Keratinocyte (primary cell): ENCODE measurements around the gene TOR1AIP2. TPM values are rescaled to one million over a fixed set of nuclear protein-coding genes. Genes with fewer than 3 reads are reported as not detected.

Source experiments
- DNase-seq: peaks from one replicate; pipeline ENCODE4 v3.0.0-alpha.2; 2011; ENCODE audit warnings: low read depth, missing footprints, low spot score
- FAIRE-seq: peaks from 2 replicates; lab custom pipeline; 2011; peaks lifted over from hg19 to GRCh38; lab: Jason Lieb, UNC
- H2AFZ ChIP-seq: 2 replicates; pipeline ENCODE4 v1.6.0; 2012; ENCODE audit warnings: low read length, control low read depth, inconsistent platforms; ENCODE audit not compliant: control insufficient read depth
- H3K27ac ChIP-seq: 2 replicates; pipeline ENCODE4 v1.5.1; 2011; ENCODE audit warnings: low read length; ENCODE audit not compliant: control insufficient read depth, insufficient read depth
- H3K27me3 ChIP-seq: 3 replicates; pipeline ENCODE4 v1.6.0; 2011; ENCODE audit warnings: low read length; ENCODE audit not compliant: control insufficient read depth, insufficient read depth; ENCODE audit errors: extremely low read depth
- H3K36me3 ChIP-seq, 2 experiments: 2 replicates in 1 of 2; 3 replicates in 1 of 2; pipeline ENCODE4 v1.5.1; 2011; ENCODE audit warnings: low read length in 2 of 2, mild to moderate bottlenecking in 1 of 2; ENCODE audit not compliant: control insufficient read depth in 2 of 2, insufficient read depth in 2 of 2; ENCODE audit errors: extremely low read depth in 1 of 2
- H3K4me1 ChIP-seq: 3 replicates; pipeline ENCODE4 v1.5.1; 2011; ENCODE audit warnings: low read length; ENCODE audit not compliant: control insufficient read depth, insufficient read depth; ENCODE audit errors: extremely low read depth
- H3K4me2 ChIP-seq: 3 replicates; pipeline ENCODE4 v1.6.0; 2011; ENCODE audit warnings: low read depth, low read length; ENCODE audit not compliant: control insufficient read depth, insufficient read depth; ENCODE audit errors: extremely low read depth
- H3K4me3 ChIP-seq, 3 experiments: fragments of 200-600 bp in 1 of 3; sonication (generic) in 1 of 3; 2 replicates in 2 of 3; 3 replicates in 1 of 3; pipeline ENCODE4 v1.5.1; 2011 to 2016; ENCODE audit warnings: low read length in 3 of 3, mild to moderate bottlenecking in 3 of 3, control low read depth in 2 of 3, inconsistent platforms in 1 of 3, low read depth in 1 of 3, mixed read lengths in 1 of 3, mixed run types in 1 of 3, moderate library complexity in 1 of 3; ENCODE audit not compliant: control insufficient read depth in 2 of 3, insufficient read depth in 2 of 3; ENCODE audit errors: extremely low read depth in 1 of 3
- H3K79me2 ChIP-seq: 2 replicates; pipeline ENCODE4 v1.6.0; 2012; ENCODE audit warnings: low read length; ENCODE audit not compliant: control insufficient read depth, insufficient read depth
- H3K9ac ChIP-seq: 3 replicates; pipeline ENCODE4 v1.6.0; 2011; ENCODE audit warnings: low read length; ENCODE audit not compliant: control insufficient read depth, insufficient read depth; ENCODE audit errors: extremely low read depth
- H3K9me1 ChIP-seq: 3 replicates; pipeline ENCODE4 v1.6.0; 2011; ENCODE audit warnings: low read length; ENCODE audit not compliant: control insufficient read depth, insufficient read depth; ENCODE audit errors: extremely low read depth
- H3K9me3 ChIP-seq: 2 replicates; pipeline ENCODE4 v1.5.1; 2012; ENCODE audit warnings: low read depth, low read length; ENCODE audit not compliant: control insufficient read depth
- H4K20me1 ChIP-seq: 3 replicates; pipeline ENCODE4 v1.6.0; 2011; ENCODE audit warnings: low read length; ENCODE audit not compliant: control insufficient read depth, insufficient read depth; ENCODE audit errors: extremely low read depth
- EZH2 ChIP-seq: IDR thresholded peaks from one replicate; pipeline ENCODE4 v1.6.1; 2012; ENCODE audit warnings: inconsistent platforms, mild to moderate bottlenecking, low read length, moderate library complexity
- dilution Hi-C: fragments of 300-500 bp; cut with MboI; formaldehyde crosslinking; loops from one replicate; pipeline ENCODE4 v1.7.0; 2020; ENCODE audit warnings: low sequenced_read_pairs; ENCODE audit not compliant: extremely low pct_ligation_motif_present
- polyA plus RNA-seq, 5 experiments: library from polyadenylated mRNA; depleted of rRNA in 3 of 5; stranded (reverse) in 3 of 5; stranded (forward) in 1 of 5; unstranded in 1 of 5; fragments of >200 nt; gene quantifications; 1 replicate in 1 of 5; 2 replicates in 3 of 5; 3 replicates in 1 of 5; pipeline versions ENCODE4 v1.2.1 to v1.2.3, GENCODE V29; 2011 to 2012; ENCODE audit warnings: missing spikeins in 2 of 5, low read depth in 1 of 5, low replicate concordance in 1 of 5
- TF ChIP-seq, protein P1 (sequence below), 3 experiments: IDR thresholded peaks in 1 of 3; conservative IDR thresholded peaks in 1 of 3; optimal IDR thresholded peaks in 1 of 3; 2 replicates in 2 of 3; 3 replicates in 1 of 3; pipeline versions ENCODE3 to v1.5.1; 2011; ENCODE audit warnings: low read length in 3 of 3, mild to moderate bottlenecking in 3 of 3, moderate library complexity in 2 of 3, control low read depth in 1 of 3, inconsistent platforms in 1 of 3; ENCODE audit not compliant: insufficient read depth in 2 of 3; ENCODE audit errors: extremely low read depth in 1 of 3

The TOR1AIP2 gene
- polyA plus RNA-seq, 1 donor (not counting 4 experiments of a cell fraction or from before 2014, with no cell fraction given): 49.9 TPM

- H3K4me2 ChIP-seq: no peak overlapping the region
- FAIRE-seq: no peak
- H3K4me1 ChIP-seq: no peaks in the 10 kb centered on the region
- TF ChIP-seq, protein P1, sequence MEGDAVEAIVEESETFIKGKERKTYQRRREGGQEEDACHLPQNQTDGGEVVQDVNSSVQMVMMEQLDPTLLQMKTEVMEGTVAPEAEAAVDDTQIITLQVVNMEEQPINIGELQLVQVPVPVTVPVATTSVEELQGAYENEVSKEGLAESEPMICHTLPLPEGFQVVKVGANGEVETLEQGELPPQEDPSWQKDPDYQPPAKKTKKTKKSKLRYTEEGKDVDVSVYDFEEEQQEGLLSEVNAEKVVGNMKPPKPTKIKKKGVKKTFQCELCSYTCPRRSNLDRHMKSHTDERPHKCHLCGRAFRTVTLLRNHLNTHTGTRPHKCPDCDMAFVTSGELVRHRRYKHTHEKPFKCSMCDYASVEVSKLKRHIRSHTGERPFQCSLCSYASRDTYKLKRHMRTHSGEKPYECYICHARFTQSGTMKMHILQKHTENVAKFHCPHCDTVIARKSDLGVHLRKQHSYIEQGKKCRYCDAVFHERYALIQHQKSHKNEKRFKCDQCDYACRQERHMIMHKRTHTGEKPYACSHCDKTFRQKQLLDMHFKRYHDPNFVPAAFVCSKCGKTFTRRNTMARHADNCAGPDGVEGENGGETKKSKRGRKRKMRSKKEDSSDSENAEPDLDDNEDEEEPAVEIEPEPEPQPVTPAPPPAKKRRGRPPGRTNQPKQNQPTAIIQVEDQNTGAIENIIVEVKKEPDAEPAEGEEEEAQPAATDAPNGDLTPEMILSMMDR (optimal IDR thresholded peaks at IDR 0.05 in 1 of 3, IDR thresholded peaks at IDR 0.05 in 1 of 3, conservative IDR thresholded peaks at IDR 0.05 in 1 of 3; ENCODE audit: extremely low read depth in 1 of 3, insufficient read depth in 2 of 3, low read length in 3 of 3): no peak
- dilution Hi-C loops: no loop called here
- no peak overlapping the region for H3K9ac ChIP-seq
- H3K9me1 ChIP-seq: no peaks in the 10 kb centered on the region
- no peaks in the 10 kb centered on the region for H3K27me3 ChIP-seq
- H3K36me3 ChIP-seq: peaks cover 12 to 36% of the 10 kb centered on the region in 2 experiments
- no peak for DNase-seq
- no peaks in the 10 kb centered on the region for H4K20me1 ChIP-seq
- no peak overlapping the region for H2AFZ ChIP-seq
- H3K9me3 ChIP-seq: no peaks in the 10 kb centered on the region
- no peak overlapping the region for H3K4me3 ChIP-seq
- H3K79me2 ChIP-seq: peaks cover 58% of the 10 kb centered on the region
- H3K27ac ChIP-seq: no peak overlapping the region
Measured at GRCh38 chr1:179865377-179865776, 12.2 kb downstream of the TOR1AIP2 start.

GRCh38 chr1:179860652-179861051 is 17.0 kb downstream of the TOR1AIP2 start:
- no peak overlapping the region for H3K27ac ChIP-seq
- H3K79me2 ChIP-seq: peaks cover 26% of the 10 kb centered on the region
- no peaks in the 10 kb centered on the region for H3K9me3 ChIP-seq
- H4K20me1 ChIP-seq: peaks cover 2% of the 10 kb centered on the region
- no peaks in the 10 kb centered on the region for H3K27me3 ChIP-seq
- DNase-seq (no peak), FAIRE-seq (no peak)
- H3K36me3 ChIP-seq: peaks cover 24 to 30% of the 10 kb centered on the region in 2 experiments
- TF ChIP-seq, protein P1 (optimal IDR thresholded peaks at IDR 0.05 in 1 of 3, IDR thresholded peaks at IDR 0.05 in 1 of 3, conservative IDR thresholded peaks at IDR 0.05 in 1 of 3; ENCODE audit: extremely low read depth in 1 of 3, insufficient read depth in 2 of 3, low read length in 3 of 3): no peak
- TF ChIP-seq EZH2: no peak
- dilution Hi-C loops: no loop called here
- H3K4me2 ChIP-seq: no peak overlapping the region
- no peaks in the 10 kb centered on the region for H3K9me1 ChIP-seq
- no peak overlapping the region for H2AFZ ChIP-seq
- no peak overlapping the region for H3K4me3 ChIP-seq
- no peak overlapping the region for H3K9ac ChIP-seq
- H3K4me1 ChIP-seq: no peaks in the 10 kb centered on the region
